SIG-M5 (cell line): Measurements from ENCODE around the gene TFPI2.

Experiments
- DNase-seq: peaks from one replicate; lab custom pipeline; 2025; lab: John Stamatoyannopoulos, UW

The TFPI2 gene

GRCh38 chr7:93906267-93906666 is 15.7 kb upstream of the TFPI2 start, which contains the start of gene GNGT1:
TSS of gene GNGT1 (plus strand) at chr7:93906567. CDS start at chr7:93906747, 180 bp downstream.
- DNase-seq, result no peak

GRCh38 chr7:93902777-93903423 is 12.3 kb upstream of the TFPI2 start:
- DNase-seq, result no peak

- DNase-seq, result no peak
These were observed 7.1 kb upstream of the TFPI2 start for GRCh38 chr7:93897680-93898079.

GRCh38 chr7:93895859-93896600 is 5.5 kb upstream of the TFPI2 start:
- no peak for DNase-seq

GRCh38 chr7:93894966-93895640 is 4.5 kb upstream of the TFPI2 start:
- no peak for DNase-seq

GRCh38 chr7:93894426-93894825 is 3.9 kb upstream of the TFPI2 start:
- DNase-seq, result no peak

- DNase-seq, result no peak
These were observed 501 bp downstream of the TFPI2 start for GRCh38 chr7:93890041-93890463.

GRCh38 chr7:93889261-93889660 is 1.3 kb downstream of the TFPI2 start:
- no peak for DNase-seq

GRCh38 chr7:93884541-93884940 is 6.0 kb downstream of the TFPI2 start:
- no peak for DNase-seq

GRCh38 chr7:93883917-93884345 is 6.6 kb downstream of the TFPI2 start:
- DNase-seq, result no peak

GRCh38 chr7:93883078-93883916 is 7.3 kb downstream of the TFPI2 start:
- no peak for DNase-seq

GRCh38 chr7:93882468-93882867 is 8.1 kb downstream of the TFPI2 start:
- no peak for DNase-seq

- DNase-seq, result no peak
These were observed 11.2 kb downstream of the TFPI2 start for GRCh38 chr7:93879356-93879755.

- no peak for DNase-seq
These were observed 12.8 kb downstream of the TFPI2 start for GRCh38 chr7:93877742-93878141.

GRCh38 chr7:93873998-93874574 is 16.5 kb downstream of the TFPI2 start:
- DNase-seq, result no peak

GRCh38 chr7:93866886-93867285 is 23.7 kb downstream of the TFPI2 start:
- no peak for DNase-seq

GRCh38 chr7:93862651-93863050 is 27.9 kb downstream of the TFPI2 start:
- no peak for DNase-seq

GRCh38 chr7:93861325-93861949 is 29.1 kb downstream of the TFPI2 start:
- no peak for DNase-seq

GRCh38 chr7:93860261-93860660 is 30.3 kb downstream of the TFPI2 start:
- no peak for DNase-seq

GRCh38 chr7:93858857-93859256 is 31.7 kb downstream of the TFPI2 start:
- no peak for DNase-seq

GRCh38 chr7:93856323-93856722 is 34.2 kb downstream of the TFPI2 start:
- no peak for DNase-seq
